Prostate gland (tissue), 2 donors: Measurements from ENCODE around the gene AGBL5.

Source experiments
- POLR2A ChIP-seq: fragments of 450-650 bp; IDR thresholded peaks from one replicate; pipeline ENCODE4 v1.6.1; 2016; ENCODE audit warnings: antibody characterized with exemption, mild to moderate bottlenecking
- POLR2AphosphoS5 ChIP-seq: sonication (generic); formaldehyde crosslinking; IDR thresholded peaks from one replicate; pipeline ENCODE4 v1.6.1; 2017; ENCODE audit warnings: antibody characterized with exemption
- TF ChIP-seq, protein P1 (sequence below), 4 experiments: fragments of 200-600 bp in 2 of 4; fragments of 450-650 bp in 2 of 4; sonication (generic) in 2 of 4; IDR thresholded peaks; 1 replicate in 3 of 4; 2 replicates in 1 of 4; pipeline ENCODE4 v1.5.1; 2016 to 2019; ENCODE audit warnings: antibody characterized with exemption in 4 of 4, mild to moderate bottlenecking in 2 of 4, moderate library complexity in 2 of 4

DNA sequence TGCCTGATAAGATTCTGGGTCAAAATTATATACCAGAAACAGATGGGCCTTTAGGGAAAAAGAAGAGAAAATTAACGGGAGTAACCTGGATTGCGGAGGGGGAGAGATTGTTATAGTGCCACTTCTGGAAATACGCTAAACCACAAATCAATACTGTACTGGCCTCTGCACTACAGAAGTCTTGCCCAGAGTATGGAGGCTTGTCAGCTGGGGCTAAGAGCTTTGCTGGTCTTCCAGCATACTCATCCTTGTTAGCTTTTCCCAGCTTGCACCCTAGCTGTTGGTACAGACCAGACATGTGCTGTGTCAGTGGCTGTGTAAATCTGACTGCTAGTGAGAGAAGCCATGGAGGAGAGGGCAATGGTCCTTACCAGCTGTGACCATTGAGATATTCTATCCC is 8.9 kb downstream of the AGBL5 start:
- TF ChIP-seq POLR2A (no peak), POLR2AphosphoS5 (no peak)
- TF ChIP-seq, protein P1, sequence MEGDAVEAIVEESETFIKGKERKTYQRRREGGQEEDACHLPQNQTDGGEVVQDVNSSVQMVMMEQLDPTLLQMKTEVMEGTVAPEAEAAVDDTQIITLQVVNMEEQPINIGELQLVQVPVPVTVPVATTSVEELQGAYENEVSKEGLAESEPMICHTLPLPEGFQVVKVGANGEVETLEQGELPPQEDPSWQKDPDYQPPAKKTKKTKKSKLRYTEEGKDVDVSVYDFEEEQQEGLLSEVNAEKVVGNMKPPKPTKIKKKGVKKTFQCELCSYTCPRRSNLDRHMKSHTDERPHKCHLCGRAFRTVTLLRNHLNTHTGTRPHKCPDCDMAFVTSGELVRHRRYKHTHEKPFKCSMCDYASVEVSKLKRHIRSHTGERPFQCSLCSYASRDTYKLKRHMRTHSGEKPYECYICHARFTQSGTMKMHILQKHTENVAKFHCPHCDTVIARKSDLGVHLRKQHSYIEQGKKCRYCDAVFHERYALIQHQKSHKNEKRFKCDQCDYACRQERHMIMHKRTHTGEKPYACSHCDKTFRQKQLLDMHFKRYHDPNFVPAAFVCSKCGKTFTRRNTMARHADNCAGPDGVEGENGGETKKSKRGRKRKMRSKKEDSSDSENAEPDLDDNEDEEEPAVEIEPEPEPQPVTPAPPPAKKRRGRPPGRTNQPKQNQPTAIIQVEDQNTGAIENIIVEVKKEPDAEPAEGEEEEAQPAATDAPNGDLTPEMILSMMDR (IDR thresholded peaks at IDR 0.05): no peak
